ENCODE measurements around the gene DMRTC2. TPM values are rescaled to one million over a fixed set of nuclear protein-coding genes. Genes with fewer than 3 reads are reported as not detected.

Gene DMRTC2
- total and polyA plus RNA-seq, 2 of the 8 experiments (the other 6 are each of a cell fraction or from before 2014, with no cell fraction given) = not detected

DNA sequence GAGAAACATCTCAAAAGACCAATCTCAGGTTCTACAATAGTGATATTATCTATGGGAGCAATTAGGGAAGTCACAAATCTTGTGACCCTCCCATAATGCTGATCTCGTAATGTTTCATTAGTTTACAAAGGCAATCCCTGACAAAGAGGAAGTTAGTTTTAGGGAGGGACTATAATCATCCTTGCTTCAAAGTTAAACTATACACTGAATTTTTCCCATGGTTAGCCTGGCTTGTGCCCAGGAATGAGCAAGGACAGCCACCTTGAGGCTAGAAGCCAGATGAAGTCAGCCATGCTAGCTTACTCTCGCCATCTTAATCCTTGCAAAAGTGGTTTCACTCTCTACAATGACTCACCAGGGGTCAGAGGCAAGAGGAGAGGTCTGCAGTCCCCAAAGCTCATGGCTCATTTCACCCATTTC is 43.0 kb upstream of the DMRTC2 start:
- 45% methylated on average over 2 of the region's 2 CpGs; no CpG with 5 or more reads in 1 of the 2 experiments for WGBS, 2 experiments (ENCODE audit: extremely low coverage in 1 of 2, insufficient coverage in 1 of 2, insufficient read length in 1 of 2, insufficient replicate concordance in 2 of 2, low coverage in 1 of 2, low lambda C conversion rate in 2 of 2, missing lambda C conversion rate in 1 of 2)
- Histone ChIP-seq H3K9ac (replicated peaks in 1 of 4; ENCODE audit: extremely low read depth in 1 of 4, low read depth in 3 of 4, low read length in 3 of 4) (no peak overlapping the region), H2BK20ac (ENCODE audit: low read length) (no peak overlapping the region), H3K27me3 (replicated peaks in 1 of 4; ENCODE audit: control insufficient read depth in 3 of 4, extremely low read depth in 1 of 4, insufficient read depth in 3 of 4, low read length in 3 of 4) (no peaks in the 10 kb centered on the region), H3K56ac (replicated peaks; ENCODE audit: insufficient read length, low read depth, low read length) (no peak overlapping the region), H4K5ac (ENCODE audit: insufficient read length, low read depth, low read length) (no peak overlapping the region), H2BK15ac (ENCODE audit: low read length) (no peak overlapping the region), H3K23me2 (ENCODE audit: low read depth, low read length) (no peaks in the 10 kb centered on the region), H3K18ac (ENCODE audit: extremely low read depth, low read length) (no peak overlapping the region), H3K36me3 (ENCODE audit: control insufficient read depth in 2 of 4, insufficient read depth in 4 of 4, low read length in 3 of 4) (no peaks in the 10 kb centered on the region), H3K79me2 (ENCODE audit: control insufficient read depth in 1 of 2, insufficient read depth in 2 of 2, low read length in 2 of 2) (no peaks in the 10 kb centered on the region), H4K8ac (ENCODE audit: extremely low read depth, insufficient read depth, low read length) (no peak overlapping the region), H3K79me1 (ENCODE audit: low read depth, low read length) (no peaks in the 10 kb centered on the region), H3K4me2 (ENCODE audit: insufficient read depth in 1 of 2, low read depth in 2 of 2, low read length in 2 of 2) (no peak overlapping the region), H3K4me3 (ENCODE audit: extremely low read depth in 1 of 4, insufficient read depth in 2 of 4, low read depth in 3 of 4, low read length in 4 of 4) (no peak overlapping the region), H2AK5ac (ENCODE audit: low read depth, low read length) (no peak overlapping the region), H2BK5ac (ENCODE audit: low read depth, low read length) (no peak overlapping the region), H2BK120ac (replicated peaks; ENCODE audit: low read depth, low read length) (no peak overlapping the region), H2BK12ac (ENCODE audit: low read depth, low read length) (no peak overlapping the region), H4K20me1 (replicated peaks in 1 of 2; ENCODE audit: control insufficient read depth in 1 of 2, insufficient read depth in 2 of 2, low read length in 2 of 2) (no peaks in the 10 kb centered on the region), H3K4ac (replicated peaks; ENCODE audit: insufficient read length, low read depth, low read length) (no peak overlapping the region), H3K27ac (ENCODE audit: low read depth, low read length) (no peak overlapping the region), H3K14ac (ENCODE audit: insufficient read length) (no peak overlapping the region), H4K91ac (replicated peaks; ENCODE audit: insufficient read length, low read length) (no peak overlapping the region), H3K23ac (ENCODE audit: insufficient read length) (no peak overlapping the region), H3K9me3 (ENCODE audit: insufficient read depth in 2 of 2, low read depth in 1 of 2, low read length in 1 of 2) (peaks cover 44 to 68% of the 10 kb centered on the region in 2 experiments), H3K4me1 (replicated peaks in 1 of 4; ENCODE audit: control insufficient read depth in 3 of 4, insufficient read depth in 4 of 4, low read length in 3 of 4) (no peaks in the 10 kb centered on the region), H2AFZ (ENCODE audit: low read length) (no peak overlapping the region)
- POLR2A ChIA-PET (ENCODE audit: partially characterized antibody) = no interaction called here
- no peak for FAIRE-seq
- TF ChIP-seq TEAD4 (IDR thresholded peaks at IDR 0.05; ENCODE audit: low read depth, low read length) = no peak
- no peak for TF ChIP-seq KDM1A (IDR thresholded peaks at IDR 0.05; ENCODE audit: borderline replicate concordance, low read length)
- CTCF ChIA-PET (ENCODE audit: partially characterized antibody) = interaction anchor here (1.1 to 1.5 kb wide), 2 partner anchors 8 to 204 kb away, joined by 3 to 4 read pairs; no protein-coding TSS in a partner anchor
- DNase-seq (ENCODE audit: low read depth in 1 of 2, low spot score in 2 of 2) = no peak
